Gastrocnemius medialis (tissue), 4 donors: ENCODE measurements around the gene DIP2C.

Experiments
- CTCF ChIP-seq, 5 experiments: fragments of 450-650 bp in 3 of 5; fragments of 200-600 bp in 2 of 5; sonication (generic) in 2 of 5; IDR thresholded peaks in 4 of 5; conservative IDR thresholded peaks in 1 of 5; 1 replicate in 4 of 5; 2 replicates in 1 of 5; pipeline ENCODE4 v1.5.1; 2016 to 2019; ENCODE audit warnings: antibody characterized with exemption in 5 of 5, mild to moderate bottlenecking in 3 of 5, moderate library complexity in 3 of 5
- POLR2A ChIP-seq, 2 donors: fragments of 450-650 bp; IDR thresholded peaks; one replicate each; pipeline ENCODE4 v1.6.1; 2017; ENCODE audit warnings: antibody characterized with exemption in 2 of 2, mild to moderate bottlenecking in 2 of 2, moderate library complexity in 2 of 2

- TF ChIP-seq CTCF (IDR thresholded peaks at IDR 0.05 in 4 of 5, conservative IDR thresholded peaks at IDR 0.05 in 1 of 5) (no peak), POLR2A (IDR thresholded peaks at IDR 0.05) (no peak)
Measured at GRCh38 chr10:703118-703517, 13.7 kb upstream of the DIP2C start.
